GM23248 (cell line): Measurements from ENCODE around the gene MOV10. TPM values are rescaled to one million over a fixed set of nuclear protein-coding genes. Genes with fewer than 3 reads are reported as not detected.

Experiments
- DNase-seq: peaks from one replicate; pipeline ENCODE4 v3.0.0-alpha.2; 2015
- H2AFZ ChIP-seq: fragments of 200-600 bp; sonication (generic); 2 replicates; pipeline ENCODE4 v1.6.1; 2016; ENCODE audit warnings: antibody characterized with exemption
- H3F3A ChIP-seq: fragments of 200-600 bp; sonication (generic); 2 replicates; pipeline ENCODE4 v1.6.1; 2016; ENCODE audit warnings: mild to moderate bottlenecking, antibody characterized with exemption, mixed run types; ENCODE audit not compliant: insufficient read depth
- H3K27ac ChIP-seq: fragments of 200-600 bp; sonication (generic); 2 replicates; pipeline ENCODE4 v1.5.1; 2016; ENCODE audit warnings: mild to moderate bottlenecking
- H3K27me3 ChIP-seq: fragments of 200-600 bp; sonication (generic); replicated peaks from 2 replicates; pipeline ENCODE4 v1.6.1; 2016; ENCODE audit warnings: mild to moderate bottlenecking; ENCODE audit not compliant: insufficient read depth
- H3K36me3 ChIP-seq: fragments of 200-600 bp; sonication (generic); 2 replicates; pipeline ENCODE4 v1.6.1; 2016; ENCODE audit warnings: low read depth, mild to moderate bottlenecking
- H3K4me1 ChIP-seq: fragments of 200-600 bp; sonication (generic); 2 replicates; pipeline ENCODE4 v1.6.1; 2016; ENCODE audit warnings: mild to moderate bottlenecking; ENCODE audit not compliant: insufficient read depth
- H3K4me2 ChIP-seq: fragments of 200-600 bp; sonication (generic); one replicate; pipeline ENCODE4 v1.6.1; 2016; ENCODE audit warnings: mild to moderate bottlenecking; ENCODE audit not compliant: unreplicated experiment
- H3K4me3 ChIP-seq: fragments of 200-600 bp; sonication (generic); 2 replicates; pipeline ENCODE4 v1.5.1; 2016; ENCODE audit warnings: mild to moderate bottlenecking
- H3K79me2 ChIP-seq: fragments of 200-600 bp; sonication (generic); 2 replicates; pipeline ENCODE4 v1.6.1; 2016; ENCODE audit warnings: mild to moderate bottlenecking; ENCODE audit not compliant: insufficient read depth
- H3K9ac ChIP-seq: fragments of 200-600 bp; sonication (generic); 2 replicates; pipeline ENCODE4 v1.6.1; 2016; ENCODE audit warnings: mild to moderate bottlenecking
- H3K9me2 ChIP-seq: fragments of 200-600 bp; sonication (generic); 2 replicates; pipeline ENCODE4 v1.6.1; 2016; ENCODE audit warnings: mixed run types, mild to moderate bottlenecking, moderate library complexity; ENCODE audit not compliant: insufficient read depth
- H3K9me3 ChIP-seq: fragments of 200-600 bp; sonication (generic); one replicate; pipeline ENCODE4 v1.6.1; 2017; ENCODE audit warnings: low read depth
- H4K20me1 ChIP-seq: fragments of 200-600 bp; sonication (generic); 2 replicates; pipeline ENCODE4 v1.6.0; 2016; ENCODE audit not compliant: insufficient read depth
- EZH2 ChIP-seq: fragments of 200-600 bp; sonication (generic); IDR thresholded peaks from 2 replicates; pipeline ENCODE4 v1.6.1; 2018; ENCODE audit warnings: antibody characterized with exemption, mild to moderate bottlenecking; ENCODE audit not compliant: insufficient read depth, poor library complexity, severe bottlenecking
- EZH2phosphoT487 ChIP-seq: fragments of 200-600 bp; sonication (generic); IDR thresholded peaks from 2 replicates; pipeline ENCODE4 v1.6.1; 2018; ENCODE audit warnings: antibody characterized with exemption, moderate library complexity, mild to moderate bottlenecking, low read depth; ENCODE audit not compliant: insufficient read depth
- WGBS, 2 experiments: methylation state at CpG; one replicate each; pipeline ENCODE4 v1.1.6; 2015 to 2017; ENCODE audit warnings: low lambda C conversion rate in 2 of 2, low coverage in 1 of 2; ENCODE audit errors: missing lambda C conversion rate in 2 of 2; 5-methylcytosine and 5-hydroxymethylcytosine counted together
- in situ Hi-C: fragments of 300-500 bp; cut with MboI; formaldehyde crosslinking; loops from 2 replicates; pipeline ENCODE4 v1.15.0; 2020
- polyA plus RNA-seq: library from polyadenylated mRNA; unstranded; fragments of >200 nt; fragmentation: Nextera tagmentation; extraction: Ambion mirVana; gene quantifications from 2 replicates; pipeline ENCODE4 v1.2.1, GENCODE V29; 2016
- total RNA-seq: library from RNA; depleted of rRNA; stranded (reverse); fragments of >200 nt; shearing (Covaris generic); gene quantifications from 2 replicates; pipeline ENCODE4 v1.2.3, GENCODE V29; 2014

Gene MOV10
- total and polyA plus RNA-seq, 2 experiments from 2014 or later: 16.5 to 29.1 TPM

DNA sequence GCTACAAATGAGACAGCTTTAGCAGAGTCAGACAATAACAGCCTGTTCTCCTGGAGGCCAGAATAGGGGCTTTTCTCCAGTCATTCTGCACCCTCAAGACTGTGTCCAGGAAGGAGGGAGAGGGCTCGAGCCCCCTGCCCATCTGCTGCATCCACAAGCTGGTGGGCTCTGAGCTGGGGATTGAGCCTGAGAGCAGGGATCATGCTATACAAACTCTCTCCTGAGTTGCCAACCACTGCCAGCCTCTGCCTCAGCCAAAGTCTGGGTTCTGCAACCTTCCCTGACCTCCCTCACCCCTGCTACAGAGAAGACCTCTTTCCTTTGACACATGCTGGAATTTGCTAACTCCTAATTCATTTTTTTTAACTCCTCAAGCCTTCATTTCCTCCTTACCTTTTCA, 55.5 kb downstream of the MOV10 start:
- in situ Hi-C loops: no loop called here
- H3K27ac ChIP-seq: no peak overlapping the region
- H3K9me3 ChIP-seq: no peaks in the 10 kb centered on the region
- H3K27me3 ChIP-seq: no peaks in the 10 kb centered on the region
- H3K4me3 ChIP-seq: no peak overlapping the region
- H3K9me2 ChIP-seq: no peaks in the 10 kb centered on the region
- H3K4me1 ChIP-seq: peaks cover 13% of the 10 kb centered on the region
- H3K9ac ChIP-seq: no peak overlapping the region
- no peaks in the 10 kb centered on the region for H3F3A ChIP-seq
- H4K20me1 ChIP-seq: no peaks in the 10 kb centered on the region
- WGBS, 2 experiments: 55 to 100% methylated on average over 1 of the region's 1 CpG
- H3K36me3 ChIP-seq: no peaks in the 10 kb centered on the region
- no peak for TF ChIP-seq EZH2
- H3K4me2 ChIP-seq: no peak overlapping the region
- H3K79me2 ChIP-seq: no peaks in the 10 kb centered on the region
- H2AFZ ChIP-seq: no peak overlapping the region
- DNase-seq: no peak

DNA sequence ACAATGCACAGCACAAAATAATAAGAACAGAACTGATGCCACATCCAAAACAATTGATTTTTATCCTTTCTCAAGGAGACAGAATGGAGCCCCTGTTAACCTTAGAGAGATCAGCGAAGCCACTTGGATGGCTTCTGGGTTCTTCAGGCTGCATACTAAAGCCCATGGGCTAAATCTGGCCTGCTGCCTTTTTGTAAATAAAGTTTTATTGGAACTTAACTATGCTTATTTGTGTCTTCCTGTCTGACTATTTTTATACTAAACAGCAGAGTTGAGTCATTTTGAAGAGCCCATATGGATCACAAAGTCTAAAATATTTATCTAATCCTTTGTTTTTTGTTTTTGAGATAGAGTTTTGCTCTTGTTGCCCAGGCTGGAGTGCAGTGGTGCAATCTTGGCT, 57.0 kb downstream of the MOV10 start:
- no peak overlapping the region for H3K27ac ChIP-seq
- H3K9ac ChIP-seq: no peak overlapping the region
- H3K27me3 ChIP-seq: no peaks in the 10 kb centered on the region
- peaks cover 26% of the 10 kb centered on the region for H3K4me1 ChIP-seq
- no peaks in the 10 kb centered on the region for H4K20me1 ChIP-seq
- H3K9me2 ChIP-seq: no peaks in the 10 kb centered on the region
- H3K9me3 ChIP-seq: no peaks in the 10 kb centered on the region
- H3F3A ChIP-seq: peaks cover 5% of the 10 kb centered on the region; the same call in 1 of the 2 replicates
- H3K79me2 ChIP-seq: no peaks in the 10 kb centered on the region
- in situ Hi-C loops: no loop called here
- no peak overlapping the region for H3K4me2 ChIP-seq
- TF ChIP-seq EZH2phosphoT487: no peak
- no peak for TF ChIP-seq EZH2
- no peaks in the 10 kb centered on the region for H3K36me3 ChIP-seq
- no peak overlapping the region for H3K4me3 ChIP-seq
- WGBS, 2 experiments: 95 to 100% methylated on average over 1 of the region's 1 CpG
- no peak overlapping the region for H2AFZ ChIP-seq
- DNase-seq: no peak

DNA sequence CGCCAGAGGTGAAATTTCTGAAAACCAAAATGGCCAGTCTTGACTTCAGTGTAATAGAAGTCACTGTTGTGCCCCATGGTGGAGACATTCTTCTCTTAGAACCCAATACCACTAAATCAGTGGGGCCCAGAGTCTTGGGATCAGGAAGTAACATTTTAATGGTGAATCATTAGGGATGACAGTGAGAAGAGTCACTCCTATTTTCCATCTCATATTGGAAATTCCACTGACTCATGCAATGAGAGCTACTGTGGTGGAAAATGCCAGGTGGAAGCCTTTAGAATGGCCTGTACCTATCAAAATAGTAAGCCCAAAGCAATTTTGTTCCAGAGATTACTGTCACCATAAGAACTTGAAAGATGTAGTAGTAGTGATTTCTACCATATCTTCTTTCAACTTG, 61.3 kb downstream of the MOV10 start:
- Histone ChIP-seq H3K9me3 (no peaks in the 10 kb centered on the region), H3K36me3 (no peaks in the 10 kb centered on the region), H3F3A (peaks cover 5% of the 10 kb centered on the region; the same call in 1 of the 2 replicates), H2AFZ (no peak overlapping the region), H4K20me1 (no peaks in the 10 kb centered on the region), H3K9me2 (no peaks in the 10 kb centered on the region), H3K27ac (peak overlapping the region; percentile 68), H3K4me1 (peaks cover 14% of the 10 kb centered on the region), H3K27me3 (no peaks in the 10 kb centered on the region), H3K4me2 (peak overlapping the region; percentile 11), H3K4me3 (no peak overlapping the region), H3K79me2 (no peaks in the 10 kb centered on the region), H3K9ac (no peak overlapping the region)
- no peak for TF ChIP-seq EZH2phosphoT487
- no peak for TF ChIP-seq EZH2
- in situ Hi-C loops: no loop called here
- DNase-seq: peak; percentile 94
- WGBS, 2 experiments: 32 to 61% methylated on average over 1 of the region's 1 CpG

DNA sequence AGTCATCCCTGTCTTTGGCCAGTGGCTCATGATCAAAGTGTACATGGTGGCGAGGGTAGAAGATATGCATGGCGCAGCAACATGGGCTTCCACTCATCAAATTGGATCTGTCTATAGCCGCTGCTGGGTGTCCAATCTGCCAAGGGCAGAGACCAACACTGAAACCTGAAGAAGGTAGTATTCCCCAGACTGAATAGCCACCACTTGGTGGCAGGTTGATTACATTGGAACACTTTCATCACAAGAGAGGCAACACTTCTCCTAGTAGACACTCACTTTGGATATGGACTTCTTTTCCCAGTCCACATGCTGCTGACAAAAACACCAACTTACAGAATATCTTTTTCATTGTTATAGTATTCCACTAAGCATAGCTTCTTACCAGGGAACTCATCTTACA, 63.1 kb downstream of the MOV10 start:
- H3K4me3 ChIP-seq: no peak overlapping the region
- H3K27ac ChIP-seq: no peak overlapping the region
- H3K9ac ChIP-seq: no peak overlapping the region
- H3K9me2 ChIP-seq: no peaks in the 10 kb centered on the region
- H3K4me1 ChIP-seq: peaks cover 14% of the 10 kb centered on the region
- 77 to 88% methylated on average over 3 of the region's 3 CpGs for WGBS, 2 experiments
- H3K27me3 ChIP-seq: no peaks in the 10 kb centered on the region
- no peak for DNase-seq
- TF ChIP-seq EZH2phosphoT487 (no peak), EZH2 (no peak)
- H3K36me3 ChIP-seq: no peaks in the 10 kb centered on the region
- no peaks in the 10 kb centered on the region for H4K20me1 ChIP-seq
- in situ Hi-C loops: no loop called here
- no peak overlapping the region for H3K4me2 ChIP-seq
- no peak overlapping the region for H2AFZ ChIP-seq
- no peaks in the 10 kb centered on the region for H3K9me3 ChIP-seq
- H3K79me2 ChIP-seq: no peaks in the 10 kb centered on the region
- peaks cover 5% of the 10 kb centered on the region; the same call in 1 of the 2 replicates for H3F3A ChIP-seq
